Measurements from ENCODE around the gene PALLD.

GRCh38 chr4:168642591-168642990, 145.7 kb downstream of the PALLD start:
- TF ChIP-seq, protein P1, sequence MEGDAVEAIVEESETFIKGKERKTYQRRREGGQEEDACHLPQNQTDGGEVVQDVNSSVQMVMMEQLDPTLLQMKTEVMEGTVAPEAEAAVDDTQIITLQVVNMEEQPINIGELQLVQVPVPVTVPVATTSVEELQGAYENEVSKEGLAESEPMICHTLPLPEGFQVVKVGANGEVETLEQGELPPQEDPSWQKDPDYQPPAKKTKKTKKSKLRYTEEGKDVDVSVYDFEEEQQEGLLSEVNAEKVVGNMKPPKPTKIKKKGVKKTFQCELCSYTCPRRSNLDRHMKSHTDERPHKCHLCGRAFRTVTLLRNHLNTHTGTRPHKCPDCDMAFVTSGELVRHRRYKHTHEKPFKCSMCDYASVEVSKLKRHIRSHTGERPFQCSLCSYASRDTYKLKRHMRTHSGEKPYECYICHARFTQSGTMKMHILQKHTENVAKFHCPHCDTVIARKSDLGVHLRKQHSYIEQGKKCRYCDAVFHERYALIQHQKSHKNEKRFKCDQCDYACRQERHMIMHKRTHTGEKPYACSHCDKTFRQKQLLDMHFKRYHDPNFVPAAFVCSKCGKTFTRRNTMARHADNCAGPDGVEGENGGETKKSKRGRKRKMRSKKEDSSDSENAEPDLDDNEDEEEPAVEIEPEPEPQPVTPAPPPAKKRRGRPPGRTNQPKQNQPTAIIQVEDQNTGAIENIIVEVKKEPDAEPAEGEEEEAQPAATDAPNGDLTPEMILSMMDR (IDR thresholded peaks at IDR 0.05; ENCODE audit: low read length): no peak
- TF ChIP-seq EZH2 (optimal IDR thresholded peaks at IDR 0.05; ENCODE audit: low read depth, low read length) (no peak), EZH2phosphoT487 (IDR thresholded peaks at IDR 0.05; ENCODE audit: low read length) (no peak)
